CD4-positive, alpha-beta T cell (primary cell): ENCODE results near the gene SYTL2. TPM values are rescaled to one million over a fixed set of nuclear protein-coding genes. Genes with fewer than 3 reads are reported as not detected.
A peak's percentile ranks its signal among the peaks of the same experiment; 100 is the strongest.

Experiments
- ATAC-seq: fragments of 200-7000 bp; cut with Tn5 transposase; one replicate; pipeline ENCODE4 v1.10.0; 2022; ENCODE audit warnings: mild to moderate bottlenecking; ENCODE audit not compliant: poor library complexity
- CTCF ChIA-PET: fragments of 350-600 bp; sonication (Branson Sonifier 250); formaldehyde crosslinking; loops from one replicate; lab custom pipeline; 2021; ENCODE audit warnings: antibody characterized with exemption, inconsistent platforms; lab: Charles Lee
- POLR2A ChIA-PET: fragments of 350-600 bp; sonication (Branson Sonifier 250); formaldehyde crosslinking; loops from one replicate; lab custom pipeline; 2021; ENCODE audit warnings: antibody characterized with exemption, inconsistent platforms; lab: Charles Lee
- DNase-seq, 14 experiments: peaks; one replicate each; pipeline ENCODE4 v3.0.0-alpha.2; 2013 to 2020; ENCODE audit warnings: mixed read lengths in 2 of 14
- H3K27ac ChIP-seq, 2 donors: one replicate each; pipeline versions ENCODE4 v1.5.1 to v1.7.0; 2013; ENCODE audit warnings: low read length in 2 of 2, low read depth in 1 of 2, mild to moderate bottlenecking in 1 of 2
- H3K27me3 ChIP-seq, 2 experiments: 1 replicate in 1 of 2; 2 replicates in 1 of 2; pipeline versions ENCODE4 v1.6.1 to v1.7.0; 2013; ENCODE audit warnings: low read length in 2 of 2, control low read depth in 1 of 2, mild to moderate bottlenecking in 1 of 2, moderate library complexity in 1 of 2; ENCODE audit not compliant: insufficient read depth in 2 of 2, control insufficient read depth in 1 of 2
- H3K36me3 ChIP-seq: one replicate; pipeline ENCODE4 v1.6.1; 2013; ENCODE audit warnings: low read length, control low read depth; ENCODE audit not compliant: insufficient read depth
- H3K4me1 ChIP-seq: one replicate; pipeline ENCODE4 v1.6.1; 2013; ENCODE audit warnings: low read length, control low read depth; ENCODE audit not compliant: insufficient read depth
- H3K4me3 ChIP-seq: one replicate; pipeline ENCODE4 v1.5.1; 2013; ENCODE audit warnings: mild to moderate bottlenecking, low read length, moderate library complexity
- H3K9me3 ChIP-seq, 2 experiments: 1 replicate in 1 of 2; 2 replicates in 1 of 2; pipeline versions ENCODE4 v1.6.1 to v1.7.0; 2013; ENCODE audit warnings: low read length in 2 of 2, mild to moderate bottlenecking in 2 of 2, control low read depth in 1 of 2, moderate library complexity in 1 of 2; ENCODE audit not compliant: control insufficient read depth in 1 of 2, insufficient read depth in 1 of 2
- H3K27ac Mint-ChIP-seq: one replicate; pipeline ENCODE4 v1.8.0; 2020; ENCODE audit warnings: mixed read lengths
- H3K27me3 Mint-ChIP-seq: one replicate; pipeline ENCODE4 v1.8.0; 2021; ENCODE audit warnings: mixed read lengths
- H3K36me3 Mint-ChIP-seq: one replicate; pipeline ENCODE4 v1.8.0; 2021; ENCODE audit warnings: low read depth, mixed read lengths
- H3K4me1 Mint-ChIP-seq: one replicate; pipeline ENCODE4 v1.8.0; 2021; ENCODE audit warnings: low read depth, mixed read lengths
- H3K4me3 Mint-ChIP-seq: one replicate; pipeline ENCODE4 v1.8.0; 2020; ENCODE audit warnings: mild to moderate bottlenecking, mixed read lengths
- H3K9me3 Mint-ChIP-seq: one replicate; pipeline ENCODE4 v1.8.0; 2020; ENCODE audit warnings: mixed read lengths
- intact Hi-C, 2 experiments: fragments of 100-400 bp; cut with DNase I in 1 of 2; cut with micrococcal nuclease in 1 of 2; formaldehyde crosslinking; loops; one replicate each; pipeline versions ENCODE4 v1.15.1 to v1.9.0; 2023 to 2025; cut with DNase I, micrococcal nuclease
- total RNA-seq, 174 experiments: library from RNA in 2 of 174; stranded (reverse) in 2 of 174; gene quantifications; one replicate each; pipeline ENCODE4 v1.2.3 and lab custom pipeline; 2021 to 2026
- TF ChIP-seq, protein P1 (sequence below): fragments of 200-600 bp; IDR thresholded peaks from one replicate; pipeline ENCODE4 v1.8.0; 2022; ENCODE audit warnings: antibody characterized with exemption, mild to moderate bottlenecking

SYTL2 gene
- total RNA-seq, 2 experiments from 2014 or later: 35.4 to 36.7 TPM

DNA sequence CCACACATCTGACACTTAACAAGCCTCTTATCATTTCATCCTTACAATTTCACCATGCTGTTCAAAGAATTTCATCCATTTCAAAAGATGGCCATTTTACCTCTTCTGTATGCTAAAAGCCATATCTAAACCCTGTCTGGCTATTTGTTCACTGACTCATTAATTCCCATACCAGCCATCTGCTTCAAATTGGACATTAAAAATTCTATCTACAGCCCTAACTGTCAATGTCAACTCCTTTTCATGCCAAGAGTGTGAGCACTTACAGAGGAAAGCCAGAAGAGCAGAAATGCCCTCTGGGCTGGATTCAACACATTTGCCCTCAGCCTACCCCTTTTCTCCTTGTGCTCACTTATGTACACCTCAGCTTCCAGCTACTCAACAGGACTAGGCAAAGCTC, 59.2 kb downstream of the SYTL2 start:
- Mint-ChIP-seq H3K4me1 (peaks cover 98% of the 10 kb centered on the region), H3K4me3 (peak overlapping the region; percentile 87), H3K27me3 (peaks cover 7% of the 10 kb centered on the region), H3K9me3 (no peaks in the 10 kb centered on the region), H3K36me3 (peaks cover 10% of the 10 kb centered on the region), H3K27ac (peak overlapping the region; percentile 91)
- no peaks in the 10 kb centered on the region for H3K36me3 ChIP-seq
- intact Hi-C loops: loop anchor here (1.0 to 10.0 kb wide), 8 partner anchors 57 to 316 kb away; partner anchors contain the start of genes PICALM (in 2 of the 2), CCDC83 (in 1 of the 2), CREBZF (in 1 of the 2) and DLG2 (in 1 of the 2)
- peaks cover 74% of the 10 kb centered on the region for H3K4me1 ChIP-seq
- DNase-seq (peak in 1 of 14 experiments; percentile 18), ATAC-seq (no peak)
- ChIA-PET CTCF (interaction anchor here (1.1 to 2.6 kb wide), 2 partner anchors 103 to 551 kb away, joined by 3 to 15 read pairs; partner anchors contain the start of genes CCDC83 and HIKESHI), POLR2A (interaction anchor here (1.2 to 2.5 kb wide), 4 partner anchors 23 to 103 kb away, joined by 6 to 48 read pairs (median 9); partner anchors contain the start of genes CCDC83 and CREBZF)
- H3K27ac ChIP-seq: no peak overlapping the region
- no peaks in the 10 kb centered on the region for H3K27me3 ChIP-seq
- no peak overlapping the region for H3K4me3 ChIP-seq
- no peaks in the 10 kb centered on the region for H3K9me3 ChIP-seq
- TF ChIP-seq, protein P1, sequence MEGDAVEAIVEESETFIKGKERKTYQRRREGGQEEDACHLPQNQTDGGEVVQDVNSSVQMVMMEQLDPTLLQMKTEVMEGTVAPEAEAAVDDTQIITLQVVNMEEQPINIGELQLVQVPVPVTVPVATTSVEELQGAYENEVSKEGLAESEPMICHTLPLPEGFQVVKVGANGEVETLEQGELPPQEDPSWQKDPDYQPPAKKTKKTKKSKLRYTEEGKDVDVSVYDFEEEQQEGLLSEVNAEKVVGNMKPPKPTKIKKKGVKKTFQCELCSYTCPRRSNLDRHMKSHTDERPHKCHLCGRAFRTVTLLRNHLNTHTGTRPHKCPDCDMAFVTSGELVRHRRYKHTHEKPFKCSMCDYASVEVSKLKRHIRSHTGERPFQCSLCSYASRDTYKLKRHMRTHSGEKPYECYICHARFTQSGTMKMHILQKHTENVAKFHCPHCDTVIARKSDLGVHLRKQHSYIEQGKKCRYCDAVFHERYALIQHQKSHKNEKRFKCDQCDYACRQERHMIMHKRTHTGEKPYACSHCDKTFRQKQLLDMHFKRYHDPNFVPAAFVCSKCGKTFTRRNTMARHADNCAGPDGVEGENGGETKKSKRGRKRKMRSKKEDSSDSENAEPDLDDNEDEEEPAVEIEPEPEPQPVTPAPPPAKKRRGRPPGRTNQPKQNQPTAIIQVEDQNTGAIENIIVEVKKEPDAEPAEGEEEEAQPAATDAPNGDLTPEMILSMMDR: no peak

DNA sequence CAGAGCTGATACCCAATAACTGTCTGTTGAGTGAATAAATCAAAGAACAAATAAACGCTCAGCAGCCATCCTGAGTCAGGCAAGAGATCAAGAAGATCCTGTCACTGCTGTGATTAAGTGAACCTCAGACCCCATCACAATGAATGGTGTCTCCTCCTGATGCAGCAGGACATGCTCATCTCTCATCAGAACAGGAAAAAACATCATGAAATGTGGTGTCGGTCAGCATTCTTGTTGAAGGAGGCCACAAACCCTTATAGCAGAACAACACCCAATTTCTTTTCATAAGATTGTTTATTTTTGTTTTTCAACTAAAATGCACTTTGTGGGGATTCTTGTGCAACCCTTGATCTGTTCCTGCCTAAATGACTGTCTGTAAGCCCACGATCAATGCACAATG, 60.3 kb downstream of the SYTL2 start:
- peaks cover 97% of the 10 kb centered on the region for H3K4me1 Mint-ChIP-seq
- ChIA-PET POLR2A (interaction anchor here (1.1 to 1.2 kb wide), 3 partner anchors 59 to 85 kb away, joined by 4 read pairs; no protein-coding TSS in a partner anchor), CTCF (interaction anchor here (1.0 kb wide), 1 partner anchor 104 kb away, joined by 3 read pairs; the partner anchor contains the start of gene CCDC83)
- Histone ChIP-seq H3K4me3 (no peak overlapping the region), H3K9me3 (no peaks in the 10 kb centered on the region), H3K27me3 (no peaks in the 10 kb centered on the region), H3K36me3 (no peaks in the 10 kb centered on the region), H3K27ac (no peak overlapping the region), H3K4me1 (peaks cover 75% of the 10 kb centered on the region)
- H3K36me3 Mint-ChIP-seq: peaks cover 16% of the 10 kb centered on the region
- H3K4me3 Mint-ChIP-seq: peak overlapping the region; percentile 87
- TF ChIP-seq, protein P1: no peak
- no peaks in the 10 kb centered on the region for H3K9me3 Mint-ChIP-seq
- ATAC-seq: no peak
- H3K27ac Mint-ChIP-seq: peak overlapping the region; percentile 91
- DNase-seq: peak in 4 of 14 experiments; percentile 15 to 52 (median 34)
- H3K27me3 Mint-ChIP-seq: peaks cover 7% of the 10 kb centered on the region
- intact Hi-C loops: loop anchor here (5.0 to 10.0 kb wide), 4 partner anchors 83 to 317 kb away; partner anchors contain the start of genes PICALM (in 2 of the 2), CREBZF (in 1 of the 2), DLG2 (in 1 of the 2) and TMEM126B (in 1 of the 2)

DNA sequence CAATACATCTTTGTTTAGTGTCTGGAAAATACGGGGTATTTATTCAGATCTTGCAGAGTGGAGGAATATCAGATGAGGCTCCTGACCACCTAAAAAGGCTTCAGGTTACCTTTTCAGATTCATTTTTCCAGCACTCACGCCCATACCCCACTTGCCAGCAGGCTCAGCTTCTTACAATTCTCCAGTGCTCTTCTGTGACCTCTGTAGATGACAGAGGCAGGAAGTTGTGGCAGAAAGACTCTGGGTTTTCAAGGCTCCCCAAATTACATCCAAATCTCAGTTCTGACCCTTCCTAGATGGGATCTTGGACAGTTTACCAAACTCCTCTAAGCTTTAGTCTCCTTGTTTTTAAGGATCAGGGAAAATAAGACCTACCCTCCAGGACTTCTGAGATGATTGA, 61.1 kb downstream of the SYTL2 start:
- H3K9me3 Mint-ChIP-seq: no peaks in the 10 kb centered on the region

More for the DNA sequence above, 61.1 kb downstream of the SYTL2 start:
- DNase-seq (peak in 4 of 14 experiments; percentile 27 to 43 (median 34)), ATAC-seq (no peak)
- Mint-ChIP-seq H3K4me1 (peaks cover 97% of the 10 kb centered on the region), H3K27ac (peak overlapping the region; percentile 91), H3K36me3 (peaks cover 20% of the 10 kb centered on the region), H3K4me3 (peak overlapping the region; percentile 87), H3K27me3 (peaks cover 7% of the 10 kb centered on the region)
- Histone ChIP-seq H3K4me1 (peaks cover 74% of the 10 kb centered on the region), H3K4me3 (no peak overlapping the region), H3K36me3 (no peaks in the 10 kb centered on the region), H3K9me3 (no peaks in the 10 kb centered on the region), H3K27ac (no peak overlapping the region), H3K27me3 (no peaks in the 10 kb centered on the region)
- intact Hi-C loops: loop anchor here (5.0 to 10.0 kb wide), 5 partner anchors 48 to 317 kb away; partner anchors contain the start of genes PICALM (in 2 of the 2), CREBZF (in 1 of the 2), DLG2 (in 1 of the 2) and TMEM126B (in 1 of the 2)
- POLR2A ChIA-PET: interaction anchor here (1.1 to 1.2 kb wide), 3 partner anchors 59 to 84 kb away, joined by 4 read pairs; no protein-coding TSS in a partner anchor
- TF ChIP-seq, protein P1: no peak
- CTCF ChIA-PET: interaction anchor here (0.8 to 1.0 kb wide), 2 partner anchors 9 to 105 kb away, joined by 3 read pairs; partner anchors contain the start of gene CCDC83
